A673 (cell line): Measurements from ENCODE around the gene KIAA1191. TPM values are rescaled to one million over a fixed set of nuclear protein-coding genes. Genes with fewer than 3 reads are reported as not detected.

Experiments used
- BruUV-seq: library from RNA; stranded (reverse); fragments of 400-500 nt; replicated peaks from 2 replicates; lab custom pipeline; 2021; lab: Mats Ljungman, UMichigan
- CTCF ChIA-PET: fragments of 300-600 bp; sonication (Branson Sonifier 250); formaldehyde crosslinking; loops from one replicate; lab custom pipeline; 2022; ENCODE audit warnings: antibody characterized with exemption; lab: Charles Lee
- POLR2A ChIA-PET: fragments of 300-600 bp; sonication (Branson Sonifier 250); formaldehyde crosslinking; loops from one replicate; lab custom pipeline; 2022; ENCODE audit warnings: antibody characterized with exemption; ENCODE audit not compliant: low non-redundant PET; lab: Charles Lee
- DNase-seq: peaks from one replicate; pipeline ENCODE4 v3.0.0-alpha.2; 2015; ENCODE audit warnings: low spot score
- H3K27ac ChIP-seq: fragments of 200-600 bp; sonication (generic); 2 replicates; pipeline ENCODE4 v1.5.1; 2016; ENCODE audit warnings: mixed run types, low read depth, mild to moderate bottlenecking, mixed read lengths, antibody characterized with exemption, low read length; ENCODE audit not compliant: poor library complexity, severe bottlenecking
- H3K27me3 ChIP-seq: fragments of 200-600 bp; sonication (generic); replicated peaks from 2 replicates; pipeline ENCODE4 v1.6.1; 2017; ENCODE audit warnings: mixed run types, low read depth, mild to moderate bottlenecking, mixed read lengths, antibody characterized with exemption, low read length; ENCODE audit not compliant: insufficient read depth, poor library complexity
- H3K36me3 ChIP-seq: fragments of 200-600 bp; sonication (generic); 2 replicates; pipeline ENCODE4 v1.6.1; 2016; ENCODE audit warnings: mixed run types, mild to moderate bottlenecking, mixed read lengths, antibody characterized with exemption, low read length; ENCODE audit not compliant: insufficient read depth, poor library complexity, severe bottlenecking
- H3K4me1 ChIP-seq: fragments of 200-600 bp; sonication (generic); 2 replicates; pipeline ENCODE4 v1.6.1; 2017; ENCODE audit warnings: mixed run types, mild to moderate bottlenecking, mixed read lengths, antibody characterized with exemption, low read length; ENCODE audit not compliant: insufficient read depth, poor library complexity, severe bottlenecking
- H3K4me3 ChIP-seq: fragments of 200-600 bp; sonication (generic); 2 replicates; pipeline ENCODE4 v1.5.1; 2016; ENCODE audit warnings: low read depth, mixed run types, mild to moderate bottlenecking, mixed read lengths, low read length; ENCODE audit not compliant: poor library complexity, severe bottlenecking
- H3K9me3 ChIP-seq: fragments of 200-600 bp; sonication (generic); 2 replicates; pipeline ENCODE4 v1.6.1; 2016; ENCODE audit warnings: mixed run types, low read depth, mild to moderate bottlenecking, mixed read lengths, antibody characterized with exemption, low read length; ENCODE audit not compliant: poor library complexity, severe bottlenecking
- EZH2 ChIP-seq: fragments of 200-600 bp; sonication (generic); IDR thresholded peaks from 2 replicates; pipeline ENCODE4 v1.6.1; 2017; ENCODE audit warnings: borderline replicate concordance, low read depth, mild to moderate bottlenecking, mixed read lengths, antibody characterized with exemption, low read length; ENCODE audit not compliant: poor library complexity, severe bottlenecking
- intact Hi-C: fragments of 100-400 bp; cut with micrococcal nuclease; formaldehyde crosslinking; loops from one replicate; pipeline ENCODE4 v1.10.0; 2022; ENCODE audit not compliant: unreplicated experiment
- total RNA-seq: library from RNA; stranded (reverse); gene quantifications from 2 replicates; pipeline ENCODE4 v1.2.3, GENCODE V29; 2021
- TF ChIP-seq, protein P1 (sequence below): fragments of 300-800, 200-600 bp; sonication (generic); conservative IDR thresholded peaks from 2 replicates; pipeline ENCODE4 v1.5.1; 2017; ENCODE audit warnings: low read depth, mild to moderate bottlenecking, antibody characterized with exemption, low read length, moderate library complexity, mixed read lengths

KIAA1191 gene
- total RNA-seq, 1 experiment from 2014 or later, result 99.3 TPM

DNA sequence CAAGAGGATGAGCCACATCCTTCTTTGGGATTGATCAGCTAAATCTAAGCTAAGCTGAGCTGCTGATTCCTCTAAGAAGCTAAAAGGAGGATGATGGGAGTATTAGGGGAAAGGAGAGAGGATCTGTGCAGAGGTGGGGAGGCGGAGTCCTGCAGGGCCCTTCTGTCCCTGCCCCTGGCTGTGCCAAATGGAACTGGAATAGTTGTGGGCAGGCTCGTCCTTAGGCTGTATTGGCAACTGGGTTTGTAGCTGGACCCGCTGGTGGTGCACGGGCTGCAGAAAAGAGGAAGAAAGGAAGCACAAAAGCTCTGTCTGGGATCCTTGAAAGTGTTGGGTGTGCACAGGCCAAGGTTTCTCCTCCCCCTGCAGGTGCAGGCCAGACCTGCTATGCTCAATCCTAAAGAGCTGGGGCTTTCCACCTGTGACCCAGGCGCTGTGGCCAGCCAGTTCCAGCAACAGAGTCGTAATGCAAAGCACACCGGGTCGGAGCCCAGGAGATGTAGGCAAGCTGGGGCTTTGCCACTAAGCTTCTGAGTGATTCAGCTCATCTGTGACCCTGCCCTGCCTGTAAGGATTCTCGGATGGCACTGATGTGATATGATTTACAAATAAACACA lies 45.0 kb upstream of the KIAA1191 start:
- no peaks in the 10 kb centered on the region for H3K4me1 ChIP-seq
- TF ChIP-seq, protein P1, sequence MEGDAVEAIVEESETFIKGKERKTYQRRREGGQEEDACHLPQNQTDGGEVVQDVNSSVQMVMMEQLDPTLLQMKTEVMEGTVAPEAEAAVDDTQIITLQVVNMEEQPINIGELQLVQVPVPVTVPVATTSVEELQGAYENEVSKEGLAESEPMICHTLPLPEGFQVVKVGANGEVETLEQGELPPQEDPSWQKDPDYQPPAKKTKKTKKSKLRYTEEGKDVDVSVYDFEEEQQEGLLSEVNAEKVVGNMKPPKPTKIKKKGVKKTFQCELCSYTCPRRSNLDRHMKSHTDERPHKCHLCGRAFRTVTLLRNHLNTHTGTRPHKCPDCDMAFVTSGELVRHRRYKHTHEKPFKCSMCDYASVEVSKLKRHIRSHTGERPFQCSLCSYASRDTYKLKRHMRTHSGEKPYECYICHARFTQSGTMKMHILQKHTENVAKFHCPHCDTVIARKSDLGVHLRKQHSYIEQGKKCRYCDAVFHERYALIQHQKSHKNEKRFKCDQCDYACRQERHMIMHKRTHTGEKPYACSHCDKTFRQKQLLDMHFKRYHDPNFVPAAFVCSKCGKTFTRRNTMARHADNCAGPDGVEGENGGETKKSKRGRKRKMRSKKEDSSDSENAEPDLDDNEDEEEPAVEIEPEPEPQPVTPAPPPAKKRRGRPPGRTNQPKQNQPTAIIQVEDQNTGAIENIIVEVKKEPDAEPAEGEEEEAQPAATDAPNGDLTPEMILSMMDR, result no peak
- no peak for TF ChIP-seq EZH2
- DNase-seq, result no peak
- no peak overlapping the region for H3K4me3 ChIP-seq
- ChIA-PET CTCF (interaction anchor here (0.5 kb wide), 1 partner anchor 137 kb away, joined by 3 read pairs; no protein-coding TSS in a partner anchor), POLR2A (no interaction called here)
- no peak overlapping the region for H3K27ac ChIP-seq
- intact Hi-C loops, result no loop called here
- no peaks in the 10 kb centered on the region for H3K9me3 ChIP-seq
- H3K27me3 ChIP-seq, result no peaks in the 10 kb centered on the region
- BruUV-seq, result no TSS peak
- no peaks in the 10 kb centered on the region for H3K36me3 ChIP-seq

DNA sequence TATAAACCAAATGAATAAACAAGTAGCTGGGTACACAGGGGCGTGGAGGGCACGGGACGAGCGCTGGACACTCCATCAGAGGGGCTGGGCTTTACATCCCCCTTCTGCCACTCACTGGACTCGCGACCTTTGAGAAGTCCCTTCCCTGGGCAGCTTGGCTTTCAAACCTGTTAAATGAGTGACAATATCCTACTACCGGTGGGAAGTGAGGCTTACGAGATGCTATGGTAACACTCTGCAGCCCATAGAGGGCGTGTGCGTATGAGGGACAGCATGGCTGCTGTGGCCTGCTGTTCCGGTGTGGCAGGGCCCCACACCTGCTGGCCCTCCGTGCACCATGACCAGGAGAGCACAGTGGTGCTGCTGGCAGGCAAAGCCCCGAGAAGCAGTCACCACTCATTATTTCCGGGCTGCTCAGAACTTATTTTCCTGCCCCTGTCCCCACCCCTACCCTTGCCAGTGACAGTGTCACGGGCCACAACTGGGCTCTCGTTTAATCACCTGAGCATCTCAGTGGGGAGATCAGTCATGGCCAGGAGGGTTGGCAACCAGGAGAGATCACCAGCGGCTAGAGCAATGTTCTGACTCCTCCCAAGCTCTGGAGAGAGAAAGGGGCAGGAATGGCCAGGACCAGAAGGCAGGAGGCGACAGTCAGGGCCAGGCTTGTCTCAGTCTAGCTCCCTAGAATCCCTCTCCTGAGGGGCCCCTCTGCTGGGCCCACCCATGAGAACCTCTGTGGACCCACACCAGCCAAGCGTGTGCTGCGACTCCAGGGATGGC lies 44.3 kb upstream of the KIAA1191 start:
- Histone ChIP-seq H3K36me3 (no peaks in the 10 kb centered on the region), H3K27me3 (no peaks in the 10 kb centered on the region), H3K4me1 (no peaks in the 10 kb centered on the region), H3K27ac (no peak overlapping the region), H3K9me3 (no peaks in the 10 kb centered on the region), H3K4me3 (no peak overlapping the region)
- no peak for DNase-seq
- TF ChIP-seq EZH2, result no peak
- TF ChIP-seq, protein P1, result no peak
- ChIA-PET CTCF (no interaction called here), POLR2A (no interaction called here)
- intact Hi-C loops, result no loop called here
- no TSS peak for BruUV-seq

DNA sequence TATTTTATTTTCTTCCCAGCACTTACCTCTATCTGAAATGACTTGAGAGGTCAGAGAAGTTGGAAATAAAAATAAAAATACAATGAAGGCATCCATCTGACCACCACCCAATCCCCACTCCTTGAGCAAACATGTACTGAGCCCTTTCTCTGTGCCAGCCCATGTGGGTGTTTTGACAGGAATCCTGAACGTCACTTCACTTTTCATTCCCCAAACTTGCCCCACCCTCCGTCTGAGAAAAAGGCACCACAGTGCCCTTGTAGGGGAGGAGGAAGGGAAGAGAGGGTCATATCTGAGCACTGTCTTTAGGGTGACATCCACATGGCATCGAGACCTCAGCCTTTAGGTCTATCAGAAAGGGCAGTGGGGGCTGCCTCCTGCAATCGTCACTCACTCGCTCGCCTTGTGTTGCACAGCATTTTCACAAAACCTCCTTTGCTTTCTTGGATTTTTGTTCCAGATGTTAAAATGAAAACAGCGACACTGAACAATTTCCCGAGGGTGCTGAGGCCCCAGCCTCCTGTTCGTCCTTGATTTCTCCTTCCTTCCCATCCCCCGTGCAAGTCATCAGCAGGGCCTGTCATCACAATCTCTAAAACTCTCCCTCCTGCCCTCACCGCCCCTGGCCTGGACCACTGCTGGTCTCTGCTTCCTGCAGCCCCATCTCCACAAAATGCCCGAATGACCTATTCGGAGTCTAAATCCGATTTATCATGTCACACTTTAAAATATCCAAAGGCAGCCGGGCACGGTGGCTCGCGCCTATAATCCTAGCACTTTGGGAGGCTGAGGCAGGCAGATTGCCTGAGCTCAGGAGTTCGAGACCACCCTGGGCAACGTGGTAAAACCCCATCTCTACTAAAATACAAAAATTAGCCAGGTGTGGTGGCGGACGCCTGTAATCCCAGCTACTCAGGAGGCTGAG lies 40.0 kb upstream of the KIAA1191 start:
- intact Hi-C loops, result no loop called here
- H3K27ac ChIP-seq, result no peak overlapping the region
- no peak for DNase-seq
- H3K4me3 ChIP-seq, result no peak overlapping the region
- H3K9me3 ChIP-seq, result no peaks in the 10 kb centered on the region
- TF ChIP-seq, protein P1, result no peak
- TF ChIP-seq EZH2, result no peak
- no peaks in the 10 kb centered on the region for H3K27me3 ChIP-seq
- no peaks in the 10 kb centered on the region for H3K36me3 ChIP-seq
- H3K4me1 ChIP-seq, result no peaks in the 10 kb centered on the region
- BruUV-seq, result no TSS peak
- ChIA-PET CTCF (no interaction called here), POLR2A (no interaction called here)
